GM12878 (cell line): ENCODE data around the gene ARL5B. TPM values are rescaled to one million over a fixed set of nuclear protein-coding genes. Genes with fewer than 3 reads are reported as not detected.

ENCODE experiments used
- BRCA1 ChIP-seq: IDR thresholded peaks from 2 replicates; pipeline ENCODE4 v1.6.1; 2011; ENCODE audit warnings: low read depth, low read length, improper control_type of control experiment
- EGR1 ChIP-seq, 2 experiments: IDR thresholded peaks; 1 replicate in 1 of 2; 2 replicates in 1 of 2; pipeline ENCODE4 v1.6.1; 2011 to 2012; ENCODE audit warnings: low read depth in 2 of 2, low read length in 2 of 2, borderline replicate concordance in 1 of 2, mild to moderate bottlenecking in 1 of 2, moderate library complexity in 1 of 2
- GABPA ChIP-seq: IDR thresholded peaks from 2 replicates; pipeline ENCODE4 v1.6.1; 2014; ENCODE audit warnings: antibody characterized with exemption, low read depth, mild to moderate bottlenecking, inconsistent platforms
- NBN ChIP-seq: fragments of 450-650 bp; IDR thresholded peaks from 2 replicates; pipeline ENCODE4 v1.6.1; 2016
- NRF1 ChIP-seq: conservative IDR thresholded peaks from 2 replicates; pipeline ENCODE4 v1.6.1; 2011; ENCODE audit warnings: mild to moderate bottlenecking, low read depth, low read length, improper control_type of control experiment
- polyA plus RNA-seq, 11 experiments: library from polyadenylated mRNA; depleted of rRNA in 4 of 11; unstranded in 6 of 11; stranded (reverse) in 5 of 11; fragments of >200 nt; fragmentation: Nextera tagmentation in 4 of 11; fragmentation: Illumina TruSeq in 1 of 11; extraction: Ambion mirVana in 4 of 11; extraction: Trizol in 1 of 11; gene quantifications; 1 replicate in 1 of 11; 2 replicates in 10 of 11; pipeline versions ENCODE4 v1.2.1 to v1.2.3, GENCODE V29; 2011 to 2016; ENCODE audit warnings: inconsistent platforms in 2 of 11, missing spikeins in 2 of 11, low read depth in 1 of 11
- total RNA-seq, 4 experiments: library from RNA; depleted of rRNA in 3 of 4; stranded (reverse); fragments of >200 nt in 3 of 4; fragmentation: Illumina TruSeq in 1 of 4; extraction: Trizol in 1 of 4; gene quantifications; 2 replicates each; pipeline versions ENCODE4 v1.2.1 to v1.2.3, GENCODE V29; 2013 to 2021
- TF ChIP-seq, protein P1 (sequence below): fragments of 150-350 bp; IDR thresholded peaks from 2 replicates; pipeline ENCODE4 v1.6.1; 2016; ENCODE audit warnings: low read depth, low read length
- TF ChIP-seq, protein P2 (sequence below), 3 experiments: IDR thresholded peaks in 2 of 3; conservative IDR thresholded peaks in 1 of 3; 2 replicates each; pipeline ENCODE4 v1.5.1; 2011; ENCODE audit warnings: low read depth in 3 of 3, low read length in 3 of 3, mild to moderate bottlenecking in 3 of 3, control low read depth in 2 of 3, moderate library complexity in 2 of 3, inconsistent platforms in 1 of 3, mixed read lengths in 1 of 3; ENCODE audit not compliant: control insufficient read depth in 2 of 3, insufficient read depth in 1 of 3; ENCODE audit errors: extremely low read depth in 1 of 3
- TF ChIP-seq, protein P3 (sequence below): fragments of 450-650 bp; IDR thresholded peaks from 2 replicates; pipeline ENCODE4 v1.6.1; 2017; ENCODE audit warnings: mild to moderate bottlenecking, low read depth, inconsistent platforms; ENCODE audit not compliant: poor library complexity, severe bottlenecking

The ARL5B gene
- total and polyA plus RNA-seq, 10 of the 15 experiments (the other 5 are each of a cell fraction or from before 2014, with no cell fraction given) = 2.5 to 20.7 (median 9.1) TPM

DNA sequence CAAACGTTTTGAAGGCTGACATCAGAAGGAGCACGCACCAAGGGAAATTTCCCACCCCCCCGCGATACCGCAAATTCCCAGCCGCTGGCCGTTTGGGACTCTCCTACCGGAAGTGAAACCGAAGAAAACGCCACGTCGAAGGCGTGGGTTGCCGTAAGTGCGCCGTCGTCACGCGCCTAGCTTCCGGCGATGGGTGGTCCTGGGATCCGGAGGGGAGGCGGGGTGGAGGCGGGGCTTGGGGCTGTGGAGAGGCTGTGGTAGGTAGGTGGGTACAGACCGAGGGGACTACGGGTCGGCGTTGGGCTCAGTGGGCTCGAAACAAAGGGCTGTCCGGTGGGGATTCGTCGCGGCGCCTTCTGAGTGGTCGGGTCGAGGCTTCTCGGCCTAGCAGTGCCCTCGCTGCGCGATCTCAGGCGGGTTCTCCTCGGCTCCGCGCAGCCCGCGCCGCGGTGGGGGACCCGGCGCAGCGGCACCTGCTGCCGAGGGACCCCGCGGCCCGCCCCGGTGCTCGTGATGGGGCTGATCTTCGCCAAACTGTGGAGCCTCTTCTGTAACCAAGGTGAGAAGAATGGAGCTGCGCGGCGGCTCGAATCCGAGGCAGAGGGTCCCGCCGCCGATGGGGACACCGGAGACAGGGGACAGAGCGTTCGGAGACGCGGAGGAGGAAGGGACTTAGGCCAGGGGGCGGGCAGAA lies at the start of gene ARL5B (continued):
- TF ChIP-seq, protein P1, sequence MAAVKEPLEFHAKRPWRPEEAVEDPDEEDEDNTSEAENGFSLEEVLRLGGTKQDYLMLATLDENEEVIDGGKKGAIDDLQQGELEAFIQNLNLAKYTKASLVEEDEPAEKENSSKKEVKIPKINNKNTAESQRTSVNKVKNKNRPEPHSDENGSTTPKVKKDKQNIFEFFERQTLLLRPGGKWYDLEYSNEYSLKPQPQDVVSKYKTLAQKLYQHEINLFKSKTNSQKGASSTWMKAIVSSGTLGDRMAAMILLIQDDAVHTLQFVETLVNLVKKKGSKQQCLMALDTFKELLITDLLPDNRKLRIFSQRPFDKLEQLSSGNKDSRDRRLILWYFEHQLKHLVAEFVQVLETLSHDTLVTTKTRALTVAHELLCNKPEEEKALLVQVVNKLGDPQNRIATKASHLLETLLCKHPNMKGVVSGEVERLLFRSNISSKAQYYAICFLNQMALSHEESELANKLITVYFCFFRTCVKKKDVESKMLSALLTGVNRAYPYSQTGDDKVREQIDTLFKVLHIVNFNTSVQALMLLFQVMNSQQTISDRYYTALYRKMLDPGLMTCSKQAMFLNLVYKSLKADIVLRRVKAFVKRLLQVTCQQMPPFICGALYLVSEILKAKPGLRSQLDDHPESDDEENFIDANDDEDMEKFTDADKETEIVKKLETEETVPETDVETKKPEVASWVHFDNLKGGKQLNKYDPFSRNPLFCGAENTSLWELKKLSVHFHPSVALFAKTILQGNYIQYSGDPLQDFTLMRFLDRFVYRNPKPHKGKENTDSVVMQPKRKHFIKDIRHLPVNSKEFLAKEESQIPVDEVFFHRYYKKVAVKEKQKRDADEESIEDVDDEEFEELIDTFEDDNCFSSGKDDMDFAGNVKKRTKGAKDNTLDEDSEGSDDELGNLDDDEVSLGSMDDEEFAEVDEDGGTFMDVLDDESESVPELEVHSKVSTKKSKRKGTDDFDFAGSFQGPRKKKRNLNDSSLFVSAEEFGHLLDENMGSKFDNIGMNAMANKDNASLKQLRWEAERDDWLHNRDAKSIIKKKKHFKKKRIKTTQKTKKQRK = no peak
- no peak for TF ChIP-seq NRF1
- TF ChIP-seq GABPA = peak; percentile 80
- TF ChIP-seq BRCA1 = no peak
- TF ChIP-seq, protein P2, sequence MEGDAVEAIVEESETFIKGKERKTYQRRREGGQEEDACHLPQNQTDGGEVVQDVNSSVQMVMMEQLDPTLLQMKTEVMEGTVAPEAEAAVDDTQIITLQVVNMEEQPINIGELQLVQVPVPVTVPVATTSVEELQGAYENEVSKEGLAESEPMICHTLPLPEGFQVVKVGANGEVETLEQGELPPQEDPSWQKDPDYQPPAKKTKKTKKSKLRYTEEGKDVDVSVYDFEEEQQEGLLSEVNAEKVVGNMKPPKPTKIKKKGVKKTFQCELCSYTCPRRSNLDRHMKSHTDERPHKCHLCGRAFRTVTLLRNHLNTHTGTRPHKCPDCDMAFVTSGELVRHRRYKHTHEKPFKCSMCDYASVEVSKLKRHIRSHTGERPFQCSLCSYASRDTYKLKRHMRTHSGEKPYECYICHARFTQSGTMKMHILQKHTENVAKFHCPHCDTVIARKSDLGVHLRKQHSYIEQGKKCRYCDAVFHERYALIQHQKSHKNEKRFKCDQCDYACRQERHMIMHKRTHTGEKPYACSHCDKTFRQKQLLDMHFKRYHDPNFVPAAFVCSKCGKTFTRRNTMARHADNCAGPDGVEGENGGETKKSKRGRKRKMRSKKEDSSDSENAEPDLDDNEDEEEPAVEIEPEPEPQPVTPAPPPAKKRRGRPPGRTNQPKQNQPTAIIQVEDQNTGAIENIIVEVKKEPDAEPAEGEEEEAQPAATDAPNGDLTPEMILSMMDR (IDR thresholded peaks at IDR 0.05 in 2 of 3, conservative IDR thresholded peaks at IDR 0.05 in 1 of 3; ENCODE audit: control insufficient read depth in 2 of 3, extremely low read depth in 1 of 3, insufficient read depth in 1 of 3, low read depth in 3 of 3, low read length in 3 of 3) = no peak
- peak; percentile 91 for TF ChIP-seq NBN
- peak; percentile 74 to 80 for TF ChIP-seq EGR1 (IDR thresholded peaks at IDR 0.05; ENCODE audit: borderline replicate concordance in 1 of 2, low read depth in 2 of 2, low read length in 2 of 2)
- TF ChIP-seq, protein P3, sequence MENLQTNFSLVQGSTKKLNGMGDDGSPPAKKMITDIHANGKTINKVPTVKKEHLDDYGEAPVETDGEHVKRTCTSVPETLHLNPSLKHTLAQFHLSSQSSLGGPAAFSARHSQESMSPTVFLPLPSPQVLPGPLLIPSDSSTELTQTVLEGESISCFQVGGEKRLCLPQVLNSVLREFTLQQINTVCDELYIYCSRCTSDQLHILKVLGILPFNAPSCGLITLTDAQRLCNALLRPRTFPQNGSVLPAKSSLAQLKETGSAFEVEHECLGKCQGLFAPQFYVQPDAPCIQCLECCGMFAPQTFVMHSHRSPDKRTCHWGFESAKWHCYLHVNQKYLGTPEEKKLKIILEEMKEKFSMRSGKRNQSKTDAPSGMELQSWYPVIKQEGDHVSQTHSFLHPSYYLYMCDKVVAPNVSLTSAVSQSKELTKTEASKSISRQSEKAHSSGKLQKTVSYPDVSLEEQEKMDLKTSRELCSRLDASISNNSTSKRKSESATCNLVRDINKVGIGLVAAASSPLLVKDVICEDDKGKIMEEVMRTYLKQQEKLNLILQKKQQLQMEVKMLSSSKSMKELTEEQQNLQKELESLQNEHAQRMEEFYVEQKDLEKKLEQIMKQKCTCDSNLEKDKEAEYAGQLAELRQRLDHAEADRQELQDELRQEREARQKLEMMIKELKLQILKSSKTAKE = peak; percentile 80
